Transverse colon (tissue), 4 donors: ENCODE data around the gene DPYD.

Experiments
- POLR2AphosphoS5 ChIP-seq, 3 donors: sonication (generic); formaldehyde crosslinking; IDR thresholded peaks; one replicate each; pipeline ENCODE4 v1.6.1; 2016; ENCODE audit warnings: antibody characterized with exemption in 3 of 3
- TF ChIP-seq, protein P1 (sequence below), 5 experiments: fragments of 200-600 bp in 3 of 5; fragments of 450-650 bp in 2 of 5; sonication (generic) in 3 of 5; IDR thresholded peaks; 1 replicate in 2 of 5; 2 replicates in 3 of 5; pipeline ENCODE4 v1.5.1; 2016 to 2017; ENCODE audit warnings: antibody characterized with exemption in 5 of 5, inconsistent platforms in 3 of 5, mild to moderate bottlenecking in 2 of 5, moderate library complexity in 1 of 5

DNA sequence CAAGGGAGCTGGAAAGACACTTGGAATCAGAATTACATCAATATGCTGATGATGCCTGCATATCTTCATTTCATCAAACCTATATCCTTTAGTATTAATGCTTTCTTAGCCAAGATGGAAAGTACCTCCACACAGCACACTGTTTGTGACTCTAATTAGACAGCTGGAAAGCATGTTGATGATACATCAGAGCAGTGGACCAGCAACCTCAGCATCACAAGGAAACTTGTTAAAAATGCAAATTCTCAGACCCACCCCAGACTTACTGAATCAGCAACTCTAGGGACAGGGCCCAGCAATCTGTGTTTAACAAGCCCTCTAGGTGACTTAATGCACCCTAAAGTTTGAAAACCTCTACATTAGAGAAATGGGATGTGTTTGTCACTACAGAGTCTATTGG lies 332.1 kb downstream of the DPYD start:
- TF ChIP-seq, protein P1, sequence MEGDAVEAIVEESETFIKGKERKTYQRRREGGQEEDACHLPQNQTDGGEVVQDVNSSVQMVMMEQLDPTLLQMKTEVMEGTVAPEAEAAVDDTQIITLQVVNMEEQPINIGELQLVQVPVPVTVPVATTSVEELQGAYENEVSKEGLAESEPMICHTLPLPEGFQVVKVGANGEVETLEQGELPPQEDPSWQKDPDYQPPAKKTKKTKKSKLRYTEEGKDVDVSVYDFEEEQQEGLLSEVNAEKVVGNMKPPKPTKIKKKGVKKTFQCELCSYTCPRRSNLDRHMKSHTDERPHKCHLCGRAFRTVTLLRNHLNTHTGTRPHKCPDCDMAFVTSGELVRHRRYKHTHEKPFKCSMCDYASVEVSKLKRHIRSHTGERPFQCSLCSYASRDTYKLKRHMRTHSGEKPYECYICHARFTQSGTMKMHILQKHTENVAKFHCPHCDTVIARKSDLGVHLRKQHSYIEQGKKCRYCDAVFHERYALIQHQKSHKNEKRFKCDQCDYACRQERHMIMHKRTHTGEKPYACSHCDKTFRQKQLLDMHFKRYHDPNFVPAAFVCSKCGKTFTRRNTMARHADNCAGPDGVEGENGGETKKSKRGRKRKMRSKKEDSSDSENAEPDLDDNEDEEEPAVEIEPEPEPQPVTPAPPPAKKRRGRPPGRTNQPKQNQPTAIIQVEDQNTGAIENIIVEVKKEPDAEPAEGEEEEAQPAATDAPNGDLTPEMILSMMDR (IDR thresholded peaks at IDR 0.05) = no peak
- TF ChIP-seq POLR2AphosphoS5 (IDR thresholded peaks at IDR 0.05) = no peak
